ENCODE data around the gene ANXA5. TPM values are rescaled to one million over a fixed set of nuclear protein-coding genes. Genes with fewer than 3 reads are reported as not detected.
A peak's percentile ranks its signal among the peaks of the same experiment; 100 is the strongest.

ANXA5 gene
- total and polyA plus RNA-seq, 9 of the 15 experiments (the other 6 are each of a cell fraction or from before 2014, with no cell fraction given): 49.9 to 131 (median 84.5) TPM

DNA sequence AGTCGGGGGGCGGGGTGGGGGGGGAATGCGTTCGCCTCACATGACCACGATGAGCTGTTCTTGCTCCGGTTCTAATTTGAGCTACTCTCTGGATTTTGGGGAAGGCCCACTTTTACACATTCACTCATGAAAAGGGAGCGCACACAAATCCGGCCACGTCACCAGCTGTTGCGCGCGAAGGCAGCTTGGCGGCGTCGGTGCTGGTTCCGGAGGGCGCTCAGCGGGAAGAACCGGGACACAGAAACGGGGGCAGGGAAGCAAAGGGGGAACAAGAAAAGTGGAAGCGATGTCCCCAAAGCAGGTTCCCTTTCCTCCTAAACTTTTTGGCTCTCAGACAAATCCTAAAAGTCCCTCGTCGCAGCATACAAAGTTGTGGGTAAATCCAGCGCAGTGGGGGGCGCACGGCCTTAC, 605 bp downstream of the ANXA5 start (continued):
- TF ChIP-seq ZBTB40 (IDR thresholded peaks at IDR 0.05) (0 out of 2 replicates have a peak, but pooled peaks have one; percentile 33), ZBTB40 (CRISPR knock-in tag; IDR thresholded peaks at IDR 0.05) (no peak), POLR2H (tag; IDR thresholded peaks at IDR 0.05; ENCODE audit: low read depth) (no peak), CREB1 (IDR thresholded peaks at IDR 0.05) (0 out of 2 replicates have a peak, but pooled peaks have one; percentile 33), CREB1 (CRISPR knock-in tag; IDR thresholded peaks at IDR 0.05) (peak; percentile 49), ATF1 (CRISPR knock-in tag; IDR thresholded peaks at IDR 0.05) (0 out of 2 replicates have a peak, but pooled peaks have one; percentile 26), ATF1 (tag; IDR thresholded peaks at IDR 0.05) (peak; percentile 71), MCM7 (IDR thresholded peaks at IDR 0.05) (no peak), HDAC6 (IDR thresholded peaks at IDR 0.05; ENCODE audit: low read depth, low read length) (0 out of 2 replicates have a peak, but pooled peaks have one; percentile 17)
- TF ChIP-seq, protein P1, sequence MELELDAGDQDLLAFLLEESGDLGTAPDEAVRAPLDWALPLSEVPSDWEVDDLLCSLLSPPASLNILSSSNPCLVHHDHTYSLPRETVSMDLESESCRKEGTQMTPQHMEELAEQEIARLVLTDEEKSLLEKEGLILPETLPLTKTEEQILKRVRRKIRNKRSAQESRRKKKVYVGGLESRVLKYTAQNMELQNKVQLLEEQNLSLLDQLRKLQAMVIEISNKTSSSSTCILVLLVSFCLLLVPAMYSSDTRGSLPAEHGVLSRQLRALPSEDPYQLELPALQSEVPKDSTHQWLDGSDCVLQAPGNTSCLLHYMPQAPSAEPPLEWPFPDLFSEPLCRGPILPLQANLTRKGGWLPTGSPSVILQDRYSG (tag; conservative IDR thresholded peaks at IDR 0.05; ENCODE audit: low read depth): 0 out of 2 replicates have a peak, but pooled peaks have one; percentile 33
